Testis (tissue), 3 donors: Measurements from ENCODE around the gene PXYLP1. TPM values are rescaled to one million over a fixed set of nuclear protein-coding genes. Genes with fewer than 3 reads are reported as not detected.

Experiments
- DNase-seq: peaks from one replicate; pipeline ENCODE4 v3.0.0-alpha.2; 2019
- H3K27ac ChIP-seq, 2 donors: fragments of 200-600 bp; sonication (generic); one replicate each; pipeline ENCODE4 v1.5.1; 2019
- H3K27me3 ChIP-seq: fragments of 200-600 bp; sonication (generic); one replicate; pipeline ENCODE4 v1.5.1; 2019
- H3K36me3 ChIP-seq: fragments of 200-600 bp; sonication (generic); one replicate; pipeline ENCODE4 v1.5.1; 2017; ENCODE audit warnings: low read depth; ENCODE audit errors: missing control alignments
- H3K4me1 ChIP-seq: fragments of 200-600 bp; sonication (generic); one replicate; pipeline ENCODE4 v1.5.1; 2019
- H3K4me3 ChIP-seq, 2 donors: fragments of 200-600 bp; sonication (generic); one replicate each; pipeline ENCODE4 v1.5.1; 2017 to 2019
- H3K9me3 ChIP-seq: fragments of 200-600 bp; sonication (generic); one replicate; pipeline ENCODE4 v1.5.1; 2017
- CTCF ChIP-seq, 3 experiments: fragments of 450-650 bp in 2 of 3; fragments of 200-600 bp in 1 of 3; sonication (generic) in 1 of 3; IDR thresholded peaks; one replicate each; pipeline ENCODE4 v1.5.1; 2016 to 2019; ENCODE audit warnings: antibody characterized with exemption in 3 of 3, mild to moderate bottlenecking in 2 of 3, moderate library complexity in 1 of 3
- POLR2A ChIP-seq: fragments of 450-650 bp; IDR thresholded peaks from one replicate; pipeline ENCODE4 v1.6.1; 2017; ENCODE audit warnings: antibody characterized with exemption, mild to moderate bottlenecking, moderate library complexity
- WGBS, 2 donors: methylation state at CpG; one replicate each; pipeline ENCODE4 v1.1.5; 2018; 5-methylcytosine and 5-hydroxymethylcytosine counted together
- intact Hi-C: fragments of 100-400 bp; cut with DNase I; formaldehyde crosslinking; loops from one replicate; pipeline ENCODE4 v1.15.1; 2023; ENCODE audit warnings: low total_unique reads
- polyA plus RNA-seq: library from polyadenylated mRNA; stranded (reverse); fragments of 350-450 nt; fragmentation: Illumina TruSeq; extraction: RNeasy Lipid Tissue Mini Kit (QIAGEN cat#74804); gene quantifications from one replicate; pipeline ENCODE4 v1.2.3, GENCODE V29; 2014; ENCODE audit warnings: low read depth, low replicate concordance; ENCODE audit not compliant: insufficient read depth
- total RNA-seq, 2 donors: library from RNA; depleted of rRNA; stranded (reverse); fragments of >200 nt; gene quantifications; one replicate each; pipeline ENCODE4 v1.2.3, GENCODE V29; 2016

Gene PXYLP1
- total and polyA plus RNA-seq, 3 donors from 2014 or later: 16.0 to 55.8 (median 31.6) TPM

GRCh38 chr3:141227216-141227615 is 4.4 kb upstream of the PXYLP1 start:
- Histone ChIP-seq H3K36me3 (no peaks in the 10 kb centered on the region), H3K9me3 (no peaks in the 10 kb centered on the region), H3K4me3 (no peak overlapping the region), H3K27me3 (no peaks in the 10 kb centered on the region), H3K27ac (no peak overlapping the region), H3K4me1 (peaks cover 3% of the 10 kb centered on the region)
- DNase-seq: no peak
- intact Hi-C loops: no loop called here
- 86 to 91% methylated on average over 3 of the region's 3 CpGs for WGBS, 2 donors
- no peak for TF ChIP-seq CTCF (IDR thresholded peaks at IDR 0.05)
- no peak for TF ChIP-seq POLR2A

- no peaks in the 10 kb centered on the region for H3K27me3 ChIP-seq
- H3K4me3 ChIP-seq: no peak overlapping the region
- TF ChIP-seq CTCF (IDR thresholded peaks at IDR 0.05) (no peak), POLR2A (no peak)
- peaks cover 7% of the 10 kb centered on the region for H3K4me1 ChIP-seq
- no peak for DNase-seq
- intact Hi-C loops: no loop called here
- no peak overlapping the region for H3K27ac ChIP-seq
- no peaks in the 10 kb centered on the region for H3K9me3 ChIP-seq
- no peaks in the 10 kb centered on the region for H3K36me3 ChIP-seq
These were observed 3.9 kb upstream of the PXYLP1 start for GRCh38 chr3:141227752-141228151.

- no peak for DNase-seq
- Histone ChIP-seq H3K4me3 (no peak overlapping the region), H3K36me3 (no peaks in the 10 kb centered on the region), H3K9me3 (no peaks in the 10 kb centered on the region), H3K27ac (no peak overlapping the region), H3K4me1 (peaks cover 7% of the 10 kb centered on the region), H3K27me3 (no peaks in the 10 kb centered on the region)
- TF ChIP-seq POLR2A (no peak), CTCF (IDR thresholded peaks at IDR 0.05) (no peak)
- intact Hi-C loops: no loop called here
- 81 to 96% methylated on average over 2 of the region's 2 CpGs for whole genome bisulfite sequencing, 2 donors
These were observed 3.2 kb upstream of the PXYLP1 start for GRCh38 chr3:141228395-141228794.

- peaks cover 7% of the 10 kb centered on the region for H3K4me1 ChIP-seq
- no peak overlapping the region for H3K4me3 ChIP-seq
- WGBS, 2 donors: 69 to 76% methylated on average over 3 of the region's 3 CpGs
- H3K36me3 ChIP-seq: no peaks in the 10 kb centered on the region
- no peaks in the 10 kb centered on the region for H3K27me3 ChIP-seq
- no peak for TF ChIP-seq CTCF (IDR thresholded peaks at IDR 0.05)
- TF ChIP-seq POLR2A: no peak
- no peaks in the 10 kb centered on the region for H3K9me3 ChIP-seq
- H3K27ac ChIP-seq: no peak overlapping the region
- no peak for DNase-seq
- intact Hi-C loops: no loop called here
These were observed 2.5 kb upstream of the PXYLP1 start for GRCh38 chr3:141229132-141229531.

GRCh38 chr3:141230293-141230692 is 1.3 kb upstream of the PXYLP1 start:
- Histone ChIP-seq H3K4me3 (no peak overlapping the region), H3K36me3 (no peaks in the 10 kb centered on the region), H3K4me1 (peaks cover 7% of the 10 kb centered on the region), H3K27ac (no peak overlapping the region), H3K9me3 (no peaks in the 10 kb centered on the region), H3K27me3 (no peaks in the 10 kb centered on the region)
- DNase-seq: no peak
- 54 to 87% methylated on average over 11 of the region's 11 CpGs for WGBS, 2 donors
- TF ChIP-seq CTCF (IDR thresholded peaks at IDR 0.05): no peak
- no peak for TF ChIP-seq POLR2A
- intact Hi-C loops: loop anchor here (10.0 kb wide), 1 partner anchor 75 kb away; no protein-coding TSS in a partner anchor
